Liver (tissue), 9 donors: ENCODE measurements around the gene TPGS2. TPM values are rescaled to one million over a fixed set of nuclear protein-coding genes. Genes with fewer than 3 reads are reported as not detected.

Experiments
- DNase-seq: peaks from one replicate; pipeline ENCODE4 v3.0.0-alpha.2; 2017; ENCODE audit warnings: low spot score
- H3K27ac ChIP-seq, 2 donors: one replicate each; pipeline ENCODE4 v1.7.0; 2013; ENCODE audit warnings: inconsistent platforms in 2 of 2, low read length in 2 of 2, control low read depth in 1 of 2, low read depth in 1 of 2, mild to moderate bottlenecking in 1 of 2
- H3K27me3 ChIP-seq, 4 donors: one replicate each; pipeline versions ENCODE4 v1.6.1 to v1.7.0; 2013; ENCODE audit warnings: low read length in 3 of 4, inconsistent platforms in 1 of 4, mild to moderate bottlenecking in 1 of 4, moderate library complexity in 1 of 4; ENCODE audit not compliant: control insufficient read depth in 4 of 4, insufficient read depth in 4 of 4
- H3K36me3 ChIP-seq, 4 donors: one replicate each; pipeline versions ENCODE4 v1.6.1 to v1.7.0; 2013; ENCODE audit warnings: low read length in 3 of 4, mild to moderate bottlenecking in 3 of 4, low read depth in 1 of 4, moderate library complexity in 1 of 4; ENCODE audit not compliant: control insufficient read depth in 4 of 4, insufficient read depth in 3 of 4
- H3K4me1 ChIP-seq, 4 donors: one replicate each; pipeline versions ENCODE4 v1.6.1 to v1.7.0; 2013; ENCODE audit warnings: low read length in 3 of 4, mild to moderate bottlenecking in 3 of 4, moderate library complexity in 1 of 4; ENCODE audit not compliant: control insufficient read depth in 4 of 4, insufficient read depth in 4 of 4
- H3K4me3 ChIP-seq, 3 donors: one replicate each; pipeline versions ENCODE4 v1.6.1 to v1.7.0; 2013; ENCODE audit warnings: low read length in 3 of 3, control low read depth in 1 of 3, low read depth in 1 of 3, mild to moderate bottlenecking in 1 of 3
- H3K9ac ChIP-seq, 2 donors: one replicate each; pipeline ENCODE4 v1.7.0; 2013; ENCODE audit warnings: low read length in 2 of 2, mild to moderate bottlenecking in 2 of 2, moderate library complexity in 2 of 2, control low read depth in 1 of 2, low read depth in 1 of 2
- H3K9me3 ChIP-seq, 4 donors: one replicate each; pipeline versions ENCODE4 v1.6.1 to v1.7.0; 2013; ENCODE audit warnings: low read length in 3 of 4; ENCODE audit not compliant: control insufficient read depth in 4 of 4
- EGR1 ChIP-seq, 2 donors: IDR thresholded peaks; 2 replicates each; pipeline ENCODE4 v1.6.1; 2016 to 2018; ENCODE audit warnings: antibody characterized with exemption in 2 of 2, low read depth in 2 of 2
- FOXA2 ChIP-seq: IDR thresholded peaks from 2 replicates; pipeline ENCODE4 v1.6.1; 2016; ENCODE audit warnings: antibody characterized with exemption
- GABPA ChIP-seq, 2 donors: IDR thresholded peaks in 1 of 2; conservative IDR thresholded peaks in 1 of 2; 2 replicates each; pipeline ENCODE4 v1.6.1; 2016; ENCODE audit warnings: antibody characterized with exemption in 2 of 2, mild to moderate bottlenecking in 1 of 2, moderate library complexity in 1 of 2
- HNF4A ChIP-seq, 2 donors: conservative IDR thresholded peaks; 2 replicates each; pipeline ENCODE4 v1.6.1; 2016; ENCODE audit warnings: antibody characterized with exemption in 2 of 2, mild to moderate bottlenecking in 2 of 2
- JUND ChIP-seq, 2 donors: IDR thresholded peaks; 2 replicates each; pipeline ENCODE4 v1.6.1; 2016; ENCODE audit warnings: antibody characterized with exemption in 2 of 2
- NR2F2 ChIP-seq: IDR thresholded peaks from 2 replicates; pipeline ENCODE4 v1.6.1; 2016; ENCODE audit warnings: antibody characterized with exemption
- RAD21 ChIP-seq, 2 donors: IDR thresholded peaks; 2 replicates each; pipeline ENCODE4 v1.6.1; 2016; ENCODE audit warnings: antibody characterized with exemption in 2 of 2, mild to moderate bottlenecking in 2 of 2
- REST ChIP-seq: IDR thresholded peaks from 2 replicates; pipeline ENCODE4 v1.6.1; 2016; ENCODE audit warnings: antibody characterized with exemption, mild to moderate bottlenecking
- RXRA ChIP-seq, 2 donors: IDR thresholded peaks; 2 replicates each; pipeline ENCODE4 v1.6.1; 2017 to 2018; ENCODE audit warnings: antibody characterized with exemption in 2 of 2, mild to moderate bottlenecking in 1 of 2
- SP1 ChIP-seq: IDR thresholded peaks from 2 replicates; pipeline ENCODE4 v1.6.1; 2018; ENCODE audit warnings: antibody characterized with exemption, mild to moderate bottlenecking
- TAF1 ChIP-seq: conservative IDR thresholded peaks from 2 replicates; pipeline ENCODE4 v1.6.1; 2016; ENCODE audit warnings: antibody characterized with exemption, mild to moderate bottlenecking
- YY1 ChIP-seq: IDR thresholded peaks from 2 replicates; pipeline ENCODE4 v1.6.1; 2016; ENCODE audit warnings: antibody characterized with exemption, mild to moderate bottlenecking
- ZBTB33 ChIP-seq: IDR thresholded peaks from 2 replicates; pipeline ENCODE4 v1.6.1; 2016; ENCODE audit warnings: antibody characterized with exemption
- WGBS: extraction: QIAGEN DNeasy Blood & Tissue Kit; methylation state at CpG from one replicate; pipeline ENCODE4 v1.1.7; 2013; 5-methylcytosine and 5-hydroxymethylcytosine counted together
- polyA plus RNA-seq, 2 donors: library from polyadenylated mRNA; stranded (reverse) in 1 of 2; unstranded in 1 of 2; fragments of 200-250 nt in 1 of 2; fragments of >200 nt in 1 of 2; fragmentation: Nextera tagmentation in 1 of 2; extraction: Ambion mirVana in 1 of 2; gene quantifications; one replicate each; pipeline versions ENCODE4 v1.2.1 to v1.2.3, GENCODE V29; 2013 to 2015
- total RNA-seq, 2 donors: library from RNA; depleted of rRNA; stranded (reverse); fragments of >200 nt; gene quantifications; one replicate each; pipeline ENCODE4 v1.2.3, GENCODE V29; 2014
- TF ChIP-seq, protein P1 (sequence below): IDR thresholded peaks from 2 replicates; pipeline ENCODE4 v1.6.1; 2016; ENCODE audit warnings: antibody characterized with exemption
- TF ChIP-seq, protein P2 (sequence below): fragments of 150-350 bp; IDR thresholded peaks from 2 replicates; pipeline ENCODE4 v1.5.1; 2017; ENCODE audit warnings: improper control_type of control experiment, low read depth, low read length; ENCODE audit not compliant: missing input control
- TF ChIP-seq, protein P3 (sequence below): IDR thresholded peaks from 2 replicates; pipeline ENCODE4 v1.6.1; 2016; ENCODE audit warnings: antibody characterized with exemption
- donor health status: healthy.
- donor health status: healthy.
- donor health status: healthy.
- donor health status: healthy.
- donor health status: healthy.

Gene TPGS2
- total and polyA plus RNA-seq, 4 donors, result 20.2 to 57.4 (median 21.2) TPM

- Histone ChIP-seq H3K9me3 (no peaks in the 10 kb centered on the region), H3K9ac (no peak overlapping the region), H3K27ac (no peak overlapping the region), H3K4me1 (no peaks in the 10 kb centered on the region), H3K4me3 (no peak overlapping the region), H3K36me3 (no peaks in the 10 kb centered on the region), H3K27me3 (no peaks in the 10 kb centered on the region)
- TF ChIP-seq, protein P1, sequence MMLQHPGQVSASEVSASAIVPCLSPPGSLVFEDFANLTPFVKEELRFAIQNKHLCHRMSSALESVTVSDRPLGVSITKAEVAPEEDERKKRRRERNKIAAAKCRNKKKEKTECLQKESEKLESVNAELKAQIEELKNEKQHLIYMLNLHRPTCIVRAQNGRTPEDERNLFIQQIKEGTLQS, result no peak
- TF ChIP-seq FOXA2, result no peak
- no peak for TF ChIP-seq RXRA (IDR thresholded peaks at IDR 0.05)
- TF ChIP-seq EGR1 (IDR thresholded peaks at IDR 0.05; ENCODE audit: low read depth in 2 of 2), result no peak
- no peak for TF ChIP-seq NR2F2
- no peak for TF ChIP-seq HNF4A (conservative IDR thresholded peaks at IDR 0.05)
- TF ChIP-seq GABPA (IDR thresholded peaks at IDR 0.05 in 1 of 2, conservative IDR thresholded peaks at IDR 0.05 in 1 of 2), result no peak
- TF ChIP-seq TAF1, result no peak
- no peak for TF ChIP-seq REST
- TF ChIP-seq, protein P2, sequence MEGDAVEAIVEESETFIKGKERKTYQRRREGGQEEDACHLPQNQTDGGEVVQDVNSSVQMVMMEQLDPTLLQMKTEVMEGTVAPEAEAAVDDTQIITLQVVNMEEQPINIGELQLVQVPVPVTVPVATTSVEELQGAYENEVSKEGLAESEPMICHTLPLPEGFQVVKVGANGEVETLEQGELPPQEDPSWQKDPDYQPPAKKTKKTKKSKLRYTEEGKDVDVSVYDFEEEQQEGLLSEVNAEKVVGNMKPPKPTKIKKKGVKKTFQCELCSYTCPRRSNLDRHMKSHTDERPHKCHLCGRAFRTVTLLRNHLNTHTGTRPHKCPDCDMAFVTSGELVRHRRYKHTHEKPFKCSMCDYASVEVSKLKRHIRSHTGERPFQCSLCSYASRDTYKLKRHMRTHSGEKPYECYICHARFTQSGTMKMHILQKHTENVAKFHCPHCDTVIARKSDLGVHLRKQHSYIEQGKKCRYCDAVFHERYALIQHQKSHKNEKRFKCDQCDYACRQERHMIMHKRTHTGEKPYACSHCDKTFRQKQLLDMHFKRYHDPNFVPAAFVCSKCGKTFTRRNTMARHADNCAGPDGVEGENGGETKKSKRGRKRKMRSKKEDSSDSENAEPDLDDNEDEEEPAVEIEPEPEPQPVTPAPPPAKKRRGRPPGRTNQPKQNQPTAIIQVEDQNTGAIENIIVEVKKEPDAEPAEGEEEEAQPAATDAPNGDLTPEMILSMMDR, result no peak
- TF ChIP-seq, protein P3, sequence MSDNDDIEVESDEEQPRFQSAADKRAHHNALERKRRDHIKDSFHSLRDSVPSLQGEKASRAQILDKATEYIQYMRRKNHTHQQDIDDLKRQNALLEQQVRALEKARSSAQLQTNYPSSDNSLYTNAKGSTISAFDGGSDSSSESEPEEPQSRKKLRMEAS, result no peak
- TF ChIP-seq ZBTB33, result no peak
- TF ChIP-seq RAD21 (IDR thresholded peaks at IDR 0.05), result no peak
- no peak for TF ChIP-seq YY1
- no peak for TF ChIP-seq JUND (IDR thresholded peaks at IDR 0.05)
- no peak for TF ChIP-seq SP1
- 85% methylated on average over 6 of the region's 6 CpGs for WGBS
- no peak for DNase-seq
These were observed 84.4 kb downstream of the TPGS2 start for GRCh38 chr18:36744261-36744876.

Other genes with a start within 250 kb of the TPGS2 start
- 1 to 10 TPM; 4.2 to 7.4 TPM for gene KIAA1328, start 125 bp upstream of the TPGS2 start, total RNA-seq
- 1 to 10 TPM in 1 of 2 donors, under 1 TPM in 1; 0.95 to 1.6 TPM for gene KIAA1328, start 125 bp upstream of the TPGS2 start, polyA plus RNA-seq